Neural cell (in vitro differentiated cells): ENCODE measurements around the gene ESYT2.

Experiments used
- EP300 ChIP-seq: fragments of 450-650 bp; conservative IDR thresholded peaks from 2 replicates; pipeline ENCODE4 v1.6.1; 2014; ENCODE audit warnings: antibody characterized with exemption, mild to moderate bottlenecking, moderate library complexity; ENCODE audit not compliant: poor library complexity, severe bottlenecking
- MXI1 ChIP-seq: fragments of 450-650 bp; conservative IDR thresholded peaks from 2 replicates; pipeline ENCODE4 v1.6.1; 2014; ENCODE audit warnings: antibody characterized with exemption, mild to moderate bottlenecking; ENCODE audit not compliant: poor library complexity, severe bottlenecking
- POLR2AphosphoS5 ChIP-seq: IDR thresholded peaks from 2 replicates; pipeline ENCODE4 v1.6.1; 2012
- RAD21 ChIP-seq: fragments of 450-650 bp; conservative IDR thresholded peaks from 2 replicates; pipeline ENCODE4 v1.6.1; 2014; ENCODE audit warnings: antibody characterized with exemption, mild to moderate bottlenecking, moderate library complexity
- SMC3 ChIP-seq: fragments of 450-650 bp; conservative IDR thresholded peaks from 2 replicates; pipeline ENCODE4 v1.6.1; 2014; ENCODE audit warnings: antibody characterized with exemption, mild to moderate bottlenecking, moderate library complexity; ENCODE audit not compliant: poor library complexity
- TF ChIP-seq, protein P1 (sequence below): fragments of 450-650 bp; IDR thresholded peaks from 2 replicates; pipeline ENCODE4 v1.5.1; 2014; ENCODE audit warnings: antibody characterized with exemption, mild to moderate bottlenecking, moderate library complexity; ENCODE audit not compliant: poor library complexity, severe bottlenecking
- TF ChIP-seq, protein P2 (sequence below): IDR thresholded peaks from 2 replicates; pipeline ENCODE4 v1.6.1; 2012; ENCODE audit warnings: borderline replicate concordance

DNA sequence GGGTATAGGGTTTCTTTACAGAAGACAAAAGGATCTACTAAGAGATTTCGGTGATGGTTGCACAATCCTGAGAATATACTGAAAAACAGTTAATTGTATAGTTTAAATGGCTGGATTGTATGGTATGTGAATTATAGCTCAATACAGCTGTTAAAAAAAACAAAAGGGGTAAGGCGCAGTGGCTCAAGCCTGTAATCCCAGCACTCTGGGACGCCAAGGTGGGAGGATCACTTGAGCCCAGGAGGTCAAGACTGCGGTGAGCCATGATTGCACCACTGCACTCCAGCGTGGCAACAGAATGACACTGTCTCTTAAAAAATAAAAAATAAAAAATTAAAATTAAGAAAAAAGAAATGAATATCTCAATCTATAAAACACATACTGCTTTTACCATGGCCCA lies 18.5 kb downstream of the ESYT2 start:
- TF ChIP-seq, protein P1, sequence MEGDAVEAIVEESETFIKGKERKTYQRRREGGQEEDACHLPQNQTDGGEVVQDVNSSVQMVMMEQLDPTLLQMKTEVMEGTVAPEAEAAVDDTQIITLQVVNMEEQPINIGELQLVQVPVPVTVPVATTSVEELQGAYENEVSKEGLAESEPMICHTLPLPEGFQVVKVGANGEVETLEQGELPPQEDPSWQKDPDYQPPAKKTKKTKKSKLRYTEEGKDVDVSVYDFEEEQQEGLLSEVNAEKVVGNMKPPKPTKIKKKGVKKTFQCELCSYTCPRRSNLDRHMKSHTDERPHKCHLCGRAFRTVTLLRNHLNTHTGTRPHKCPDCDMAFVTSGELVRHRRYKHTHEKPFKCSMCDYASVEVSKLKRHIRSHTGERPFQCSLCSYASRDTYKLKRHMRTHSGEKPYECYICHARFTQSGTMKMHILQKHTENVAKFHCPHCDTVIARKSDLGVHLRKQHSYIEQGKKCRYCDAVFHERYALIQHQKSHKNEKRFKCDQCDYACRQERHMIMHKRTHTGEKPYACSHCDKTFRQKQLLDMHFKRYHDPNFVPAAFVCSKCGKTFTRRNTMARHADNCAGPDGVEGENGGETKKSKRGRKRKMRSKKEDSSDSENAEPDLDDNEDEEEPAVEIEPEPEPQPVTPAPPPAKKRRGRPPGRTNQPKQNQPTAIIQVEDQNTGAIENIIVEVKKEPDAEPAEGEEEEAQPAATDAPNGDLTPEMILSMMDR = no peak
- TF ChIP-seq RAD21 (no peak), SMC3 (no peak), EP300 (no peak), MXI1 (no peak), POLR2AphosphoS5 (no peak)
- TF ChIP-seq, protein P2, sequence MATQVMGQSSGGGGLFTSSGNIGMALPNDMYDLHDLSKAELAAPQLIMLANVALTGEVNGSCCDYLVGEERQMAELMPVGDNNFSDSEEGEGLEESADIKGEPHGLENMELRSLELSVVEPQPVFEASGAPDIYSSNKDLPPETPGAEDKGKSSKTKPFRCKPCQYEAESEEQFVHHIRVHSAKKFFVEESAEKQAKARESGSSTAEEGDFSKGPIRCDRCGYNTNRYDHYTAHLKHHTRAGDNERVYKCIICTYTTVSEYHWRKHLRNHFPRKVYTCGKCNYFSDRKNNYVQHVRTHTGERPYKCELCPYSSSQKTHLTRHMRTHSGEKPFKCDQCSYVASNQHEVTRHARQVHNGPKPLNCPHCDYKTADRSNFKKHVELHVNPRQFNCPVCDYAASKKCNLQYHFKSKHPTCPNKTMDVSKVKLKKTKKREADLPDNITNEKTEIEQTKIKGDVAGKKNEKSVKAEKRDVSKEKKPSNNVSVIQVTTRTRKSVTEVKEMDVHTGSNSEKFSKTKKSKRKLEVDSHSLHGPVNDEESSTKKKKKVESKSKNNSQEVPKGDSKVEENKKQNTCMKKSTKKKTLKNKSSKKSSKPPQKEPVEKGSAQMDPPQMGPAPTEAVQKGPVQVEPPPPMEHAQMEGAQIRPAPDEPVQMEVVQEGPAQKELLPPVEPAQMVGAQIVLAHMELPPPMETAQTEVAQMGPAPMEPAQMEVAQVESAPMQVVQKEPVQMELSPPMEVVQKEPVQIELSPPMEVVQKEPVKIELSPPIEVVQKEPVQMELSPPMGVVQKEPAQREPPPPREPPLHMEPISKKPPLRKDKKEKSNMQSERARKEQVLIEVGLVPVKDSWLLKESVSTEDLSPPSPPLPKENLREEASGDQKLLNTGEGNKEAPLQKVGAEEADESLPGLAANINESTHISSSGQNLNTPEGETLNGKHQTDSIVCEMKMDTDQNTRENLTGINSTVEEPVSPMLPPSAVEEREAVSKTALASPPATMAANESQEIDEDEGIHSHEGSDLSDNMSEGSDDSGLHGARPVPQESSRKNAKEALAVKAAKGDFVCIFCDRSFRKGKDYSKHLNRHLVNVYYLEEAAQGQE = no peak
